HUDEP-2 (cell line): ENCODE results near the gene CYP3A7.
A peak's percentile ranks its signal among the peaks of the same experiment; 100 is the strongest.
"Not testable (repeated sequence)": the region's sequence is repeated elsewhere in the genome, so short reads cannot be mapped to it uniquely, and the experiment has no call there.

ENCODE experiments used
- DNase-seq, 76 experiments: peaks; one replicate each; lab custom pipeline; 2025; ENCODE audit not compliant: unreplicated experiment in 76 of 76; lab: John Stamatoyannopoulos, UW

The CYP3A7 gene

DNA sequence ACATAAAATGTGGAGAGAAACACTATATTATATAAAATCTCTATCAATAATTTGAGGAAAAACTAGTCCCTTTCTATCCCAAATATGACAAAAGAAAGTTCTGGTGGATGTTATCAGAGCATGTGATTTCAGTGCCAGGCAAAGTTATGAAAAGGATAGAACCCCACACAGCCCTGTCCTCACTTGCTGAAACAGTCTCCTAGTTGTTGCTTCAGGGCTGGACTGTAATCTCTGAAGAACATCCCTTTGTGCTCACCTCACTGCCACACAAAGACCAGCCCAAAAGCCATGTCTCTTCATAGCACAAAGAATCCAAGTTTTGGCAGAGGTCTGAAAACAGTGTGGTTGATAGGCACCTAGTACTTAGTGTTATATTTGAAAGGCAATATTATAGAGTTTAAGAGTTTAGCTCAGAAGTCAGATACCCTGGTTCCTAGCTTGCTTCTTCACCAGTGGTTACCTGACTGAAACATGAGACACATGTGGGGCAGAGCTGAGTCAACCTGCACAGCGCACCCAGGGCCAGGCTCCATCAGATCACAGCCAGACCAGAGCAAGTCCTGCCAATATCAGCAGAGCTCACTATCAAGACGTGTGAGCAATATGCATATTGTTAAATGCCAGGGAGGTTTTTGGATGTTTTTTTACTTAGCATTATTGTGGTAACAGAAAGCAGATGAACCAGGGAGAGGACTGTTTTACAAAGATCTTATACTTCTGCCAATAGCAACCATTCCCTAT, 25.0 kb downstream of the CYP3A7 start:
- DNase-seq: no peak

DNA sequence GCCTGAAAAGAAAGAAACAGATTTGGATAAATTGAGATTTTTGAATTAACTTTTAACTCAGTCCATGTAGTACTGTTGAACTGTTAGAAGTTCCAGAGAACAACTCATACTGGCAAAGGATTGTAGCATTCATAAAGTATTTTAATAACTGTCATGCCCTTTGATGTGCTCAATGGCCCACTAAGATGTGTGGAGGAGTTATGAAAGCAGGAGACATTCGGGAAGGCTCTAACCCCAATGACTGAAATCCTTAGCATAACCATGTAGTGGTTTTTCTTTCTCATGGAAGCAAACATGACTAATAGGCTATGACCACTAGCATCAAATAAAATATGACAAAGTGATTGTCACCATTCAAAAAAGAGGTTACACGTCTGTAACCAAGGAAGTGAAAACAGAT, 25.7 kb downstream of the CYP3A7 start:
- no peak for DNase-seq

DNA sequence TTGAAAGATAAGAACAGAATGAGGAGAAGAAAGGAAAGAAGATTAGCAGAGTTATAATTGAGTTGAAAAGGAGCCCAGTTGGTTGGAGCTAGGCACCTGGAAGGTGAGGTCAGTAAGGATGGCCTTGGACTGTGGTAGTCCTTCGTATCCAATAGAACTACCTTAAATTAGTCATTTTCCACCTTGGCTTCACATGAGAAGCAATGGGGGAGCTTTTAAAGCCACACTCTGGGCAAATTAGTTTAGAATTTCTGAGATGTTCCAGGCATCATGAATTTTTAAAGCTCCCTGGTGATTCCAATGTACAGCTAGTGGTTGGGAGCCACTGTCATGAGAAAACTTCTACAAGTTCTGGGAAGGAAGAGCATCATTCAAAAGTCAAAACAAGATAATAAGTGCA, 27.9 kb downstream of the CYP3A7 start:
- peak in 1 of 76 experiments; percentile 0 for DNase-seq

- no peak for DNase-seq
Measured at GRCh38 chr7:99699946-99700345, 35.0 kb downstream of the CYP3A7 start.

- not testable (repeated sequence) for DNase-seq
Measured at GRCh38 chr7:99698867-99699730, 35.9 kb downstream of the CYP3A7 start.

DNA sequence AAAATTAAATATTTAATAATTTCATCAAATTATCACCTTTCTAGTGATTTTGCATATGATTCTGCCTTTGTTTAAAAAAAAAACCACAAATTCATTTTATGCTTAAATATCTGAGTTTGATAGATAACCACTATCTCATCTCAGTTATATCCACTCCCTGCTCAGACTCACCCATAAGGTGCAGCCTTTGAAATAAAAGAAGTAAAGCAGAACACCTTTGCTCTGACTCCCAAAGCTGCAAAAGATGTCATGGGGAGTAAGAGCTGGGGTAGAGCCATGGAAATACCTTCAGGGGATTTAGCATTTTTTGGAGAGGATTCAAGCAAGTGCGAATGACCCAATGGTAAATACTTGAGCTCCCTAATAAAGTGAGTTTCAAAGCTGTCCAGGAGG, 40.1 kb downstream of the CYP3A7 start:
- DNase-seq: no peak

- peak in 3 of 76 experiments; percentile 1 to 9 (median 2) for DNase-seq
Measured at GRCh38 chr7:99694201-99694911, 40.6 kb downstream of the CYP3A7 start.

DNA sequence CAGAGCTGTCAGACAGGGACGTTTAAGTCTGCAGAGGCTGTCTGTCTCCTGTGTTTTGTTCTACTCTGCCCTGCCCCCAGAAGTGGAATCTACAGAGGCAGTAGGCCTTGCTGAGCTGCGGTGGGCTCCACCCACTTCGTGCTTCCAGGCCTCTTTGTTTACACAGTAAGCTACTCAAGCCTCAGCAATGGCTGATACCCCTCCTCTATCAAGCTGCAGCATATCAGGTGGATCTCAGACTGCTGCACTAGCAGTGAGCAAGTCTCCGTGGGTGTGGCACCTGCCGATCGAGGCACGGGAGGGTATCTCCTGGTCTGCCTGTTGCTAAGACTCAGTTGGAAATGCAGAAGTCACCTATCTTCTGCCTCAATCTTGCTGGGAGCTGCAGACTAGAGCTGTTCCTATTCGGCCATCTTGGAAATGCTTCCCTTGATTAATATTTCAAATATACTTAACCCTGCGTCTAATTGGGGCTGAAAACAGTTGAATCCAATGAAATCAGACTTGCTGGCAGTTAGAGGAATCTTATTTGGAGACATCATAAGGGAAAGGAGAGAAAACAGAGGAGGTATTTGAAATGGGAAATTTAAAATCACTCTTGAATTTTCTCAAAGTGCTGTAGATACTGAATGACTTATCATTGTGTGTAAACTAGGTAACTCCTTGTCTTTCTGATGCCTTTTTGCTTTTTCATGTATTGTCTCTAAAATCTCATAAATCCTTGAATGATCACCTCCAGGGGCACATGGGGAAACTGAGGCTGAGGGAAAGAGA, 41.4 kb downstream of the CYP3A7 start:
- peak in 44 of 76 experiments; percentile 2 to 84 (median 26) for DNase-seq

DNA sequence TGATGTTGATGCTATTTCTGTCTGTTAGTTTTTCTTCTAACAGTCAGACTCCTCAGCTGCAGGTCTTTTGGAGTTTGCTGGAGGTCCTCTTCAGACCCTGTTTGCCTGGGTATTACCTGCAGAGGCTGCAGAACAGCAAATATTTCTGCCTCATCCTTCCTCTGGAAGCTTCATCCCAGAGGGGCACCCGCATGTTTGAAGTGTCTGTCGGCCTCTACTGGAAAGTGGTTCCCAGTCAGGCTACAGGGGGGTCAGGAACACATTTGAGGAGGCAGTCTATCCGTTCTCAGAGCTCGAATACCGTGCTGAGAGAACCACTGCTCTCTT, 41.9 kb downstream of the CYP3A7 start:
- no peak for DNase-seq

DNA sequence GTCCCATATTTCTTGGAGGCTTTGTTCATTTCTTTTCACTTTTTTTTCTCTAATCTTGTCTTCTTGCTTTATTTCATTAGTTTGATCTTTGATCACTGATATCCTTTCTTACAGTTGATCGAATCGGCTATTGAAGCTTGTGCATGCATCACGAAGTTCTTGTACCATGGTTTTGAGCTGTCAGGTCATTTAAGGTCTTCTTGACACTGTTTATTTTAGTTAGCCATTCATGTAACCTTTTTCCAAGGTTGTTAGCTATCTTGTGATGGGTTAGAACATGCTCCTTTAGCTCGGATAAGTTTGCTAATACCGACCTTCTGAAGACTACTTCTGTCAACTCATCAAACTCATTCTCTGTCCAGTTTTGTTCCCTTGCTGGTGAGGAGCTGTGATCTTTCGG, 42.4 kb downstream of the CYP3A7 start:
- DNase-seq: not testable (repeated sequence)

GRCh38 chr7:99691658-99692057, 43.3 kb downstream of the CYP3A7 start:
- DNase-seq: not testable (repeated sequence)

DNA sequence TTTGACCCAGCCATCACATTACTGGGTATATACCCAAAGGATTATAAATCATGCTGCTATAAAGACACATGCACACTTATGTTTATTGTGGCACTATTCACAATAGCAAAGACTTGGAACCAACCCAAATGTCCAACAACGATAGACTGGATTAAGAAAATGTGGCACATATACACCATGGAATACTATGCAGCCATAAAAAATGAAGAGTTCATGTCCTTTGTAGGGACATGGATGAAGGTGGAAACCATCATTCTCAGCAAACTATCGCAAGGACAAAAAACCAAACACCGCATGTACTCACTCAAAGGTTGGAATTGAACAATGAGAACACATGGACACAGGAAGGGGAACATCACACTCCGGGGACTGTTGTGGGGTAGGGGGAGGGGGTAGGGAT, 44.1 kb downstream of the CYP3A7 start:
- not testable (repeated sequence) for DNase-seq

- peak in 45 of 76 experiments; percentile 3 to 80 (median 40) for DNase-seq
Measured at GRCh38 chr7:99685871-99686608, 49.0 kb downstream of the CYP3A7 start.

DNA sequence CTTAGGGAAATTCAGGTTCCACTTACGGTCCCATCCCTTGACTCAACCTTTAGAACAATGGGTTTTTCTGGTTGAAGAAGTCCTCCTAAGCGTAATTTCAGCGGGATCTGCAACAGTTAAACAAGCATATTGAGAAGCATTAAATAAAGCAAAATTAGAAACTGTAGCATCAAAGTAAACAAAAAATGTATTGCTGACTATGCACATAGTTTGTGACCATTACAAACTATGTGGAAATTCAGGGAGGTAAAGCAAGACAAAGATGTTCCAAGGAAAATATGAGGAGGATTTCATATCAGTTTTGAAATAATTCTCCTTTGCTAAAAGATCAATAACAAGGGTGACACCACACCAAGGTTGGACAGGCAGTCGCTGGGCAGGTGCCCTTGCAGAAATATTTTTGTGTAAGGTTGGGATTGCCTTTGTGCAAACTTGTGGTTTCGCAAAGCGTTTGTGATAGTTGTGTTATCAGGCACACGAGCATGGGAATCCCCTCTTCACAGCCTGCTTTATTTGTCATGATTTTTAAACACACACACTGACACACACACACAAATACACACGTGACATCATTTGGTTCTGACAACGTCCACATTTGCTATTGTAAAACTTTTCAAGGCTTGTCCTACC, 49.8 kb downstream of the CYP3A7 start:
- no peak for DNase-seq

GRCh38 chr7:99679400-99680191, 55.4 kb downstream of the CYP3A7 start, which contains the start of gene CYP3A5:
Gene CYP3A5 (minus strand): TSS chr7:99679996. CDS start chr7:99679896, 100 bp downstream.
- DNase-seq: no peak

DNA sequence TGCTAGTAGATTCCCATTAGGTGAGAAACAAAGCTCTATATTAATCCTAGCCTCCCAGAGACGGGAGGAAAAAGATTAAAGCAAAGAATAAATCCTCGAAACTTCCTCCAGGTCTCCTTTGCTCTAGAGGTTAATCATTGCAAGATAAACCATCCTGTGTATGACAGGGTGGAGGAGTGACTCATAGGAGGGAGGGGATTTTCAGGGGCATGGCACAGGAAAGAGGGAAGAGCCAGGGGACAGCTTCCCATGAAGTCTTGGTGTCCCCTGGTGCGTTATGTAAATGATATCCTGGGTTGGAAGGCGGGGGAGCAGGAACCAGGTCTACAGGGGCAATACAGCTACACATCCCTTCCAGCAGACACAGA, 56.0 kb downstream of the CYP3A7 start:
- DNase-seq: no peak

DNA sequence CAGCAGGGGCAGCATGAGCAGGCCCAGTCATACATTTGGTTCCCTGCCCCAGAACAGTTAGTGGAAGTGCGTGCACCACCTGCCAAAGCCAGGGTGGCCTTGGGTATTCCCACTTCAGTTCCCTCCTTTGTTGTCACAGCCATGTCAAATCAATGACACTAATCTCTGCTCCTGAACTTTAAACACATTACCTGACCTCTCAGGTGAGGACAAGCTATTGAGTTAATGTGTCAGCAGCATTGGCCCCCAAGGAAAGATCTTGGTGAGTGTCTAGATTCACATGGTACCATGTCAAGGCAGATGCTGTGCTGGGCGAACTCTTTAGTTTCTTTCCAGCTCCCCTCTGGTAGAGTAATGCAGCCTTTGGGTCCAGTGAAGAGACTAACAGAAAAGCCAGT, 57.3 kb downstream of the CYP3A7 start:
- no peak for DNase-seq

DNA sequence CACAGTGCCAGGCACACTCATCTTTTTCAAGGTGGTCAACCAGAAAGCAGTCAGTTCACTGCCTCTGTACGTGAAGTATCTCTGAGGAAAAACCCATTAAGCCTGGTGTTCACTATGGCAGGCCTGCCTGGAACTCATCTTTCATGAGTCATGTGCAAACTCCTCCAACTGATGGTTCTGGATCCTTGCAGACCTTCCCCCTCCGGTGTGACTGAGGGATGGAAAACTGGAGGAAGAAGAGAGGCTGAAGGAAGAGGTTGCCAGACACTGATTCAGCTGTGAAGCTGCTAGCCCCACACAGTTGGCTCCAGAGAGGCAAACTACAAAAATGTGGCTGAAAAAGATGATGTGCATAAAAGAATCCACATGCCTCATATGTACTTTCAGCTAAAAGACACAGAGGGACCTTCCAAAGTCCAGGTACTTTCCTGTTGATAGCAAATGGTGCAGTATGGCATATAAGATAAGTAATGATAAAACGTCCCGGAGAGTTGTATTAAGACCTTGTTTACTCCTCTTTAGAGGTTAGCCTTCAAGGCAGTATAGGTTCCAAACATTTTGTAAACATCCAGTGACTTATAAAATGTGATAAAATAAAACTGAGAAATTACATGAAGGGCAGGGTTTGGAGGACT, 57.9 kb downstream of the CYP3A7 start:
- peak in 2 of 76 experiments; percentile 16 for DNase-seq
